NCI-H2029 treated with DMSO at 0.1 percent for 48 hours (cell line): ENCODE results near the gene MAST4.
A peak's percentile ranks its signal among the peaks of the same experiment; 100 is the strongest.

Source experiments
- DNase-seq: peaks from one replicate; lab custom pipeline; 2025; lab: John Stamatoyannopoulos, UW

The MAST4 gene

DNA sequence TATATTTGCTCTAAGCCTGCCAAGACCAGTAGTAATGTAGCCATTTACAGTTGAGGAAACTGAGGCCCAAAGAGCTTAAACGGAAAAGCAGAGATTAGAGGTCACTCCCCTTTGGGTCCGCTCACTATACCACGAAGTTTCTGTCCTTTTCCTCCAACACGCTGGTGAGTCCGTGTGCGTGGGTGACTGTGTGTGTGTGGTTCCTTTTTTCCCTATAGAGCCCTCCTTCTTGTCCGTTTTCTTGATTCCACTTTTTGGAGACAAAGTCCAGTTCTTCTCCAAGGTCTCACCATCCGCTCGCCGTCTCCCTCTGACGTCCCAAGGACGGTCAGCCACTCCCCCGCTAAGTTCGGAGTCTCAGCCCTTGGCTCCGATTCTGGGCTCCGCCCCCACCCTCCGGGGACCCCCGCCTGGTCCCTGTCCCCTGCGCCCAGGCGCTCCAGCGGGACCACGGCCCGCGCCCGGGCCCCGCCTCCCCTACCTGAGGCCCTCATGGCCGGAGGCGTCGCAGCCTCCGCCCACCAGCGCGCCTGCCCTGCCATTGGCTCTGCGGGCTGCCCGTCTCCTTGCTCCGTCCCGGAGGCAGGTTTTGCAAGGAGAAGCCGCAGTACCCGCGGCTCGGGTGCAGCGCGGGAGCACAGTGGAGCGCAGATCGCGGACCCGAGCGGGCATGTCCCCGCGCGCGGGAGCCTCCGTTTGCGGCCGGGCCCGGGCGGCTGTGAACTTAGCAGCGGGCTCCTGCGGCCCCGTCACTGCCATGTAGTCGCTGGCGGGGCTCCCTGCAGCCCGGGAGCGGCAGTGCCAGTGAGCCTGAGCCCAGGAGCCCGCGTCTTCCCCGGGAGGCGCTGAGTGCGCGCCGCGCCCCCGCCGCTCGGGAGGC, at the start of gene MAST4:
TSS of gene MAST4 (plus strand) at position 638 of the 880 bp plus-strand sequence. CDS start 263 bp downstream, outside the sequence.
- peak; percentile 75 for DNase-seq

- no peak for DNase-seq
Measured at GRCh38 chr5:66546541-66546940, 49.7 kb upstream of the MAST4 start.

- no peak for DNase-seq
Measured at GRCh38 chr5:66551338-66551737, 44.9 kb upstream of the MAST4 start.

DNA sequence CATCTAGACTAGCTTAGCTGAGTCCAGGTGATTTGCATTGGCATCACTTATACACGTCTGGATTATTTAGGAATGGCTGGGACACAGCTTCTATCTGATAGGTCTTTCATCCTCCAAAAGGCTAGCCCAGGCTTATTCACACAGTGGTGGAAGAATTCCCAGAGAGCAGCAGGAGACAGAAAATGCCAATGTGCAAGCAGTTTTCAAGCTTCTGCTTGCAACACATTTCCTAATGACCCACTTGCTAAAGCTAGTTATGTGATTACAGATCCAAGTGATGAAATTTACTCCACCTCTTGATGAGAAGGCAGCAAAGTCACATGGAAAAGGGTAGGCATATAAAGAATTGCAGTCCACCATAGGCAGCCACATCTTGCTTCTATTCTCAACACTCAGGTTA, 44.2 kb upstream of the MAST4 start:
- DNase-seq: no peak

DNA sequence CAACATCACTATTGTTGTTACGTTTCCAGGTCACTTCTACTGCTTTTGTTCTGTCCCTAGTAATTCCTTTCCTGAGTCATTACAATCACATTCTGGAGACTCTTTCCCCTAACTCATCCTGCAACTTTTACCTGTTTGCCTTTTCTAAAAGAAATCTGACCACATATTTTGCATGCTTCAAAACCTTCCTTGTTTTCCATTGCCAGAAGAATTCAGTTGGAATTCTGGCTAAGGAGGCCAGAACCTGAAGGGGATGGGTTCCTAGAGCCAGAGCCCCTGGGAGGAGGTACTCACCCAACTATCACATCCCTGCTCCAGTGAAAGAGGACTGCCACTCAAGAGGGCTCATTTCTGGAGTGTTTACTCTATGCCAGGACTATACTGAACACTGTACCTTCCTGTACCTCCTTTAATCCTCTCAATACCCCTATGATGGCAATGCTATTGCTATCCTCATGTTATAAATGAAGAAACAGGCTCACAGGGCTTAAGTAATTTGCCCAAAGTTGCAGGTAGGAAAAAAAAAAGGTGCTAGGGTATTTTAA, 42.8 kb upstream of the MAST4 start:
- peak; percentile 49 for DNase-seq

- peak; percentile 6 for DNase-seq
Measured at GRCh38 chr5:66553916-66554575, 42.1 kb upstream of the MAST4 start.

GRCh38 chr5:66554884-66555283, 41.3 kb upstream of the MAST4 start:
- no peak for DNase-seq

DNA sequence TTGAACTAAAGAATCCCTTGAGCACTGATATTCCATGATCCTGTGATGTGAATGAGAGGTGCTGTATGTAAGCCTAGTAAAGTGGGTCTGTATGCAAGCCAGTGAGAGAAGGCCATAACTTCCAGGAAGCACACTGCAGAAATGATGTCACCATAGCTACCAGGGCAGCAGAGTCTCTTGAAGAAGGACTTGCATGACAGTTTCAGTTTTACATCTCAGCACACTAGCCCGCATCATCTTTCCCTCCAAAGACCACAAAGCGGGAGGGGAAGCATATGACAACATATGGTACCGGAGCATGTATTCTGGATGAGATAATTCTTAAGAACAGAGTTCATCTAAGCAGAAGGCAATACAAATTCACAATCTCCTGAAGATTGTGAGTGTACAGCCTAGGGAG, 37.6 kb upstream of the MAST4 start:
- DNase-seq: peak; percentile 23

DNA sequence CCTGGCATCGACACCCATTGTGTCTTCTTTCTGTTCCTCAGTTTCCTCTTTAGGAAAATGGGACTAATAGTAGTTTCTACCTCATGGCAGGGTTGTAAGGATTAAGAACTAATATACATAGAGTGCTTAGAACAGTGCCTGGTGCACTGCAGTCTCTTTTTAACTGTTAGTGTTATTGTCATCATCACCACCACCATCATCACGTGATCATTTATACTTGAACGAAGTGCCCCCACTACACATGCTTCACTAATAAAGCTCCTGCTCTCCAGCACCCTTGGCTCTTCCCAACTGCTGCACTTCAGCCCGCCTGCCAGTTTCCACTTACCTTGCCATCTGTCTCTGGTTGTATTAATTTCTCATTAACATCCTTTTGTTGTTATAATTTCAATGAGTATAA, 35.8 kb upstream of the MAST4 start:
- DNase-seq: no peak

DNA sequence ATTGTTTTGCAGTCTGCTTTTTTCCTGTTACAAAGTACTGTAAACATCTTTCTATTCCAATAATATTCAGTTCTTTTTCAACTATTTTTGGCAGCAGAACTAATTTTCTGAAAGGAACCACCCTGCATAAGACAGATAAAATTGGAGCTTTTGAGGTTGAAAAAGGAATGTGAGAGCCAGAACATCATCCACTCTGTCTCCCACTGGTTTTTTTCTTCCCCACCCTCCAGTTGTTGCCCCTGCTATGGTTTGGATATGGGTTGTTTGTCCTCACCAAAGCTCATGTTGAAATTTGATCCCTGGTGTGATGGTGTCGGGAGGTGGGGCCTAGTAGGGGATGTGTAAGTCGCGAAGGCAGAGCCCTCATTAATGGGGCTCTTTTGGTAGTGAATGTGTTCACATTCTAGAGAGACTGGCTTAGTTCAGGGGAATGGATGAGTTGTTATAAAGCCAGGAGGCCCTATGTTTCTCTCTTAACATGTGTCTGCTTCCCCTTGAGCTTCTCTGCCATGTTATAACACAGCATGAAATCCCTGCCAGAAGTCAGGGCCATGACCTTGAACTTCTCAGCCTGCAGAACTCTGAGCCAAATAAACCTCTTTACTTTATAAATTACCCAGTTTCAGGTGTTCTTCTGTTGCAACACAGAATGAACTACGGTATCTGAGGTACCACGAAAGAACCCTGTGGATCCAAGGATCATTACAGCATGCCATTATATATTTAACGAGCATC, 34.8 kb upstream of the MAST4 start:
- no peak for DNase-seq

- DNase-seq: no peak
Measured at GRCh38 chr5:66565878-66566277, 30.3 kb upstream of the MAST4 start.

GRCh38 chr5:66567474-66567873, 28.7 kb upstream of the MAST4 start:
- no peak for DNase-seq

DNA sequence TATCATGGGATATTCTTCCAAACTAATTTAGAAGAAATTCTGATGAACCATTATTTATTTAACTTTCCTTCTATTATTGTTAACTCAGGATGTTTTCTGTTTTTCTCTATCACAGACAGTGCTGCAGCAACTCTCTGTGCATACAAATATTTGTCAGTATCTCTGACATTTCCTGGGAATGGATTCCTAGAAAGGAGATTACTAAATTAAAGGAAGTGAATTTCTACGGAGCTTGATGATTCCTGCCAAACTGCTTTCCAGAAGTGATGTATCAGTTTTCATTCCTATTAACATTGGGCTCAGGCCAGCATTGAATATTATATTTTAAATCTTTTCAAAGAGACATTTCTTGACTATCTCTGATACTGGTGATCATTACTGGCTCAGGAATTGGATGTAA, 26.0 kb upstream of the MAST4 start:
- peak; percentile 56 for DNase-seq

- DNase-seq: no peak
Measured at GRCh38 chr5:66573733-66574132, 22.5 kb upstream of the MAST4 start.

DNA sequence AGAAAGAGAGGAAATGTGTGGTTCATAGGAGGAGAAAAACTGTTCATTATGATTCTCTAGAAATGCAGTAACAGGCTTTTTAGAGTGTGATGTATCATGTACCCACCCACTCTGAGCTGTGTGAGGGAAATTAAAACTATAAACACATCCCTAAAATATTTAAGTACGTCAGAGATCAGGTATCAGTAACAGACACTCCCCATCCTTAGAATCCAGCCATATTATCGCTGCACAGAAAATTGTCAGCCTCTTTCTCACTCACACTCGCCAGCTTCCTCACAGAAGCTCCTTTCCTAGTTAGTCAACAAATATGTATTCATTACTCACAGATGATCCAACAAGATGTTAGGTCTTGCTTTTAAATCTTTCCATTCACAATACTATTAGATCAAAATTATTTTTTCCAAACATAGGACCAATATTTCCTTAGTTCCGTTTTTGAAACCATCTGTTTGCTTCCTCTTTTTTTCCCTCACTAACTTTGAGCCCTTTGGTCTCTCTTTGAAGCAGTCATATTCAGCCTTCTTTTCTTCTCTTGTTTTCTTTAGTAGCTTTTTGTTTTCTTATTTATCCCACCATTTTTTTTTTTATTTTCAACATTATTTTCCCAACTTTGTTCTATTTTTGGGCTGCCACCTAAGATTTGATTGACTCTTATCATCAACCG, 13.6 kb upstream of the MAST4 start:
- DNase-seq: no peak

DNA sequence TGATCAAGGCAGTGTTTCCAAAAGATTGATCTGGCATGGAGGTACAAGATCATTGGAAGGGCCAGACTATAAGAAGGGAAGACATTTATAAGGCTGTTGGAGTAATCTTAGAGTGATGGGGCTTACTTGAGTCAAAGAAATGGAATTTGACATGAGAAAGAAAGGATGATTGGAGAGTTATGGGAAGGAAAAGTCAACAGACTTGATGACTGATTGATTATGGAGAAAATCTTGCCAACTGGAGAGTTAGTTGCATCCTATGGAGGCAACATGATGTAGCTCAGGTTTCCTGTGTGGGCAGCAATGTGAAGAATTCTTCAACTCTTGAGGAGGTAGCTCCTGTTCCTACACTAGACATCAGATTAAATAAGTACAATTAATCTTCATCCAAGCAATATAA, 10.9 kb upstream of the MAST4 start:
- no peak for DNase-seq

- no peak for DNase-seq
Measured at GRCh38 chr5:66587771-66588170, 8.4 kb upstream of the MAST4 start.

DNA sequence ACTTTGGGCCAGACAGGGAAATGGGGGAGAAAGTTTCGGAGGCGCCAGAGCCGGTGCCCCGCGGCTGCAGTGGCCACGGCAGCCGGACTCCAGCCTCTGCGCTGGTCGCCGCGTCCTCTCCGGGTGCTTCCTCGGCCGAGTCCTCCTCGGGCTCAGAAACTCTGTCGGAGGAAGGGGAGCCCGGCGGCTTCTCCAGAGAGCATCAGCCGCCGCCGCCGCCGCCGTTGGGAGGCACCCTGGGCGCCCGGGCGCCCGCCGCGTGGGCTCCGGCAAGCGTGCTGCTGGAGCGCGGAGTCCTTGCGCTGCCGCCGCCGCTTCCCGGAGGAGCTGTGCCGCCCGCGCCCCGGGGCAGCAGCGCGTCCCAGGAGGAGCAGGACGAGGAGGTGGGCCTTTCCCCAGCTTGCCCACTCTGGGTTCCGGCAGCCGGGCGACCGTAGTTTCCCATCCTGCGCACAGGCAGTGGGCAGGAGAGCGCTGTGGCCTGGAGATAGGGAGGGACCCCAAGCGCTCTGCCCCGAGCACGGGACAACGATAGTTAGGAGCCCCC, 516 bp downstream of the MAST4 start:
- no peak for DNase-seq

GRCh38 chr5:66597183-66597757, 1.1 kb downstream of the MAST4 start:
- DNase-seq: peak; percentile 32

DNA sequence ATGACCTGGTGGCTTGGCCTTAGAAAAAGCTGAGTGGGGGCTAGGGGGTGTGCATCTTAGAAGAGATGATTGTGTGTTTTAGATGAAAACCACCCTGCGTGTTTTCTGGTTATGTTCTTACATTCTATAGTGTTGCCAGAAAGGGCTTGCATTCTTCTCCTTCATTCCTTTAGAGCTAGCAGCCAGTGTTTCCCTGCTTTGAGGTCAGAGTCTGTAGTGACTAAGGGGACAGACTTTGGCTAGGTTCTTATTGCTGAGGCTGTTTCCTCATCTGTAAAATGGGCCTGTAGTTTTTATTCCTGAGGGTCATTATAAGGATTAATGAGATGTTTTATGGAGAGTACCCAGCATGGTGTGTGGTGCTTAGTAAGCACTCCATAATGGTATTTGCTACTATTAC, 6.4 kb downstream of the MAST4 start:
- no peak for DNase-seq

GRCh38 chr5:66603164-66603563, 7.0 kb downstream of the MAST4 start:
- no peak for DNase-seq
